H1 (cell line): Measurements from ENCODE around the gene ZNF674. TPM values are rescaled to one million over a fixed set of nuclear protein-coding genes. Genes with fewer than 3 reads are reported as not detected.
A peak's percentile ranks its signal among the peaks of the same experiment; 100 is the strongest.

Experiments
- CTCF ChIA-PET: fragments of 300-600 bp; sonication (Branson Sonifier 250); formaldehyde crosslinking; loops from one replicate; lab custom pipeline; 2021; ENCODE audit not compliant: partially characterized antibody; lab: Charles Lee
- POLR2A ChIA-PET: fragments of 300-600 bp; sonication (Branson Sonifier 250); formaldehyde crosslinking; loops from one replicate; lab custom pipeline; 2021; ENCODE audit warnings: inconsistent platforms; ENCODE audit not compliant: partially characterized antibody; lab: Charles Lee
- DNase-seq, 2 experiments: peaks; one replicate each; pipeline versions ENCODE4 v3.0.0 to v3.0.0-alpha.2; 2010 to 2022; ENCODE audit warnings: low spot score in 2 of 2, low read depth in 1 of 2, mixed read lengths in 1 of 2
- FAIRE-seq: peaks from 2 replicates; lab custom pipeline; 2011; peaks lifted over from hg19 to GRCh38; lab: Jason Lieb, UNC
- H2AFZ ChIP-seq: 2 replicates; pipeline ENCODE4 v1.8.1; 2012; ENCODE audit warnings: low read length, inconsistent platforms
- H2AK5ac ChIP-seq: 2 replicates; pipeline ENCODE4 v1.6.1; 2013; ENCODE audit warnings: low read depth, low read length
- H2BK120ac ChIP-seq: replicated peaks from 2 replicates; pipeline ENCODE3; 2013; ENCODE audit warnings: low read depth, low read length, inconsistent platforms
- H2BK12ac ChIP-seq: 2 replicates; pipeline ENCODE4 v1.6.1; 2013; ENCODE audit warnings: low read depth, low read length
- H2BK15ac ChIP-seq: 2 replicates; pipeline ENCODE4 v1.6.1; 2013; ENCODE audit warnings: low read length
- H2BK20ac ChIP-seq: 2 replicates; pipeline ENCODE4 v1.6.1; 2013; ENCODE audit warnings: low read length
- H2BK5ac ChIP-seq: 2 replicates; pipeline ENCODE4 v1.6.1; 2013; ENCODE audit warnings: low read depth, low read length
- H3K14ac ChIP-seq: 2 replicates; pipeline ENCODE4 v1.6.1; 2013; ENCODE audit warnings: inconsistent platforms; ENCODE audit not compliant: insufficient read length
- H3K18ac ChIP-seq: 2 replicates; pipeline ENCODE4 v1.6.1; 2013; ENCODE audit warnings: low read length; ENCODE audit errors: extremely low read depth
- H3K23ac ChIP-seq: 2 replicates; pipeline ENCODE4 v1.6.1; 2013; ENCODE audit warnings: inconsistent platforms; ENCODE audit not compliant: insufficient read length
- H3K23me2 ChIP-seq: 2 replicates; pipeline ENCODE4 v1.6.1; 2013; ENCODE audit warnings: low read depth, low read length
- H3K27ac ChIP-seq: 2 replicates; pipeline ENCODE4 v1.6.1; 2011; ENCODE audit warnings: low read depth, low read length, inconsistent platforms
- H3K27me3 ChIP-seq, 4 experiments: replicated peaks in 1 of 4; 1 replicate in 1 of 4; 2 replicates in 3 of 4; pipeline versions ENCODE4 v1.6.1 to v1.8.1; 2011 to 2013; ENCODE audit warnings: low read length in 3 of 4, mild to moderate bottlenecking in 3 of 4, inconsistent platforms in 2 of 4, mixed read lengths in 2 of 4, moderate library complexity in 1 of 4; ENCODE audit not compliant: control insufficient read depth in 3 of 4, insufficient read depth in 3 of 4; ENCODE audit errors: extremely low read depth in 1 of 4
- H3K36me3 ChIP-seq, 4 experiments: 2 replicates each; pipeline versions ENCODE4 v1.6.1 to v1.8.1; 2011 to 2013; ENCODE audit warnings: mild to moderate bottlenecking in 4 of 4, low read length in 3 of 4, moderate library complexity in 2 of 4, control low read depth in 1 of 4, inconsistent platforms in 1 of 4; ENCODE audit not compliant: insufficient read depth in 4 of 4, control insufficient read depth in 2 of 4
- H3K4ac ChIP-seq: replicated peaks from 2 replicates; pipeline ENCODE3; 2013; ENCODE audit warnings: low read length, low read depth, mixed read lengths, inconsistent platforms; ENCODE audit not compliant: insufficient read length
- H3K4me1 ChIP-seq, 4 experiments: replicated peaks in 1 of 4; 1 replicate in 1 of 4; 2 replicates in 3 of 4; pipeline versions ENCODE4 v1.6.1 to v1.8.1; 2011 to 2013; ENCODE audit warnings: low read length in 3 of 4, inconsistent platforms in 2 of 4, mixed read lengths in 1 of 4; ENCODE audit not compliant: insufficient read depth in 4 of 4, control insufficient read depth in 3 of 4
- H3K4me2 ChIP-seq, 2 experiments: 2 replicates each; pipeline versions ENCODE4 v1.6.1 to v1.8.1; 2011 to 2013; ENCODE audit warnings: low read depth in 2 of 2, low read length in 2 of 2, control low read depth in 1 of 2, inconsistent platforms in 1 of 2, mild to moderate bottlenecking in 1 of 2; ENCODE audit not compliant: insufficient read depth in 1 of 2
- H3K4me3 ChIP-seq, 4 experiments: fragments of 200-600, 300-600 bp in 1 of 4; sonication (generic), shearing (Covaris generic), sonication (Bioruptor Twin) in 1 of 4; 2 replicates each; pipeline versions ENCODE4 v1.5.1 to v1.8.1; 2011 to 2016; ENCODE audit warnings: low read length in 4 of 4, low read depth in 3 of 4, control low read depth in 2 of 4, inconsistent platforms in 2 of 4, mild to moderate bottlenecking in 2 of 4, mixed read lengths in 1 of 4, moderate library complexity in 1 of 4; ENCODE audit not compliant: insufficient read depth in 2 of 4; ENCODE audit errors: extremely low read depth in 1 of 4
- H3K56ac ChIP-seq: replicated peaks from 2 replicates; pipeline ENCODE3; 2013; ENCODE audit warnings: low read depth, mild to moderate bottlenecking, mixed read lengths, low read length, inconsistent platforms; ENCODE audit not compliant: insufficient read length
- H3K79me1 ChIP-seq: 2 replicates; pipeline ENCODE4 v1.6.1; 2013; ENCODE audit warnings: low read depth, low read length, control low read depth
- H3K79me2 ChIP-seq, 2 experiments: 2 replicates each; pipeline versions ENCODE4 v1.6.1 to v1.8.1; 2012 to 2013; ENCODE audit warnings: low read length in 2 of 2, mild to moderate bottlenecking in 2 of 2, inconsistent platforms in 1 of 2; ENCODE audit not compliant: insufficient read depth in 2 of 2, control insufficient read depth in 1 of 2
- H3K9ac ChIP-seq, 4 experiments: replicated peaks in 1 of 4; 1 replicate in 1 of 4; 2 replicates in 3 of 4; pipeline versions ENCODE4 v1.6.1 to v1.8.1; 2011 to 2013; ENCODE audit warnings: low read depth in 3 of 4, low read length in 3 of 4, control low read depth in 2 of 4, mild to moderate bottlenecking in 2 of 4, moderate library complexity in 2 of 4, inconsistent platforms in 1 of 4; ENCODE audit errors: extremely low read depth in 1 of 4
- H3K9me3 ChIP-seq, 2 experiments: 2 replicates each; pipeline versions ENCODE4 v1.6.1 to v1.8.1; 2012 to 2013; ENCODE audit warnings: mild to moderate bottlenecking in 2 of 2, moderate library complexity in 2 of 2, control low read depth in 1 of 2, inconsistent platforms in 1 of 2, low read depth in 1 of 2, low read length in 1 of 2, mixed read lengths in 1 of 2; ENCODE audit not compliant: insufficient read depth in 2 of 2
- H4K20me1 ChIP-seq, 2 experiments: replicated peaks in 1 of 2; 2 replicates each; pipeline versions ENCODE3 to v1.8.1; 2011 to 2013; ENCODE audit warnings: inconsistent platforms in 2 of 2, low read length in 2 of 2, mild to moderate bottlenecking in 1 of 2; ENCODE audit not compliant: insufficient read depth in 2 of 2, control insufficient read depth in 1 of 2
- H4K5ac ChIP-seq: 2 replicates; pipeline ENCODE4 v1.6.1; 2013; ENCODE audit warnings: low read length, low read depth, mixed read lengths, inconsistent platforms; ENCODE audit not compliant: insufficient read length
- H4K8ac ChIP-seq: 2 replicates; pipeline ENCODE4 v1.8.0; 2013; ENCODE audit warnings: mild to moderate bottlenecking, moderate library complexity, low read length, inconsistent platforms; ENCODE audit not compliant: insufficient read depth; ENCODE audit errors: extremely low read depth
- H4K91ac ChIP-seq: replicated peaks from 2 replicates; pipeline ENCODE3; 2013; ENCODE audit warnings: low read length, mixed read lengths, inconsistent platforms; ENCODE audit not compliant: insufficient read length
- CBX8 ChIP-seq: fragments of 300-800, 300-1000 bp; sonication (generic); IDR thresholded peaks from 2 replicates; pipeline ENCODE4 v1.7.1; 2016; ENCODE audit warnings: low read depth, low read length, borderline replicate concordance
- CHD1 ChIP-seq: IDR thresholded peaks from 2 replicates; pipeline ENCODE4 v1.6.1; 2012; ENCODE audit warnings: low read depth, low read length, improper control_type of control experiment
- HDAC2 ChIP-seq, 2 experiments: fragments of 300-600 bp in 1 of 2; sonication (generic) in 1 of 2; IDR thresholded peaks; 2 replicates each; pipeline ENCODE4 v1.6.1; 2011 to 2012; ENCODE audit warnings: low read depth in 2 of 2, low read length in 2 of 2, mild to moderate bottlenecking in 2 of 2, moderate library complexity in 2 of 2, borderline replicate concordance in 1 of 2, inconsistent platforms in 1 of 2
- HDAC6 ChIP-seq: IDR thresholded peaks from one replicate; pipeline ENCODE4 v1.7.1; 2012; ENCODE audit warnings: low read depth, mild to moderate bottlenecking, inconsistent platforms, low read length, moderate library complexity
- JUND ChIP-seq: IDR thresholded peaks from 2 replicates; pipeline ENCODE4 v1.6.1; 2011; ENCODE audit warnings: mild to moderate bottlenecking, improper control_type of control experiment, low read length
- KDM1A ChIP-seq: fragments of 200-600, 300-600 bp; sonication (generic); IDR thresholded peaks from 2 replicates; pipeline ENCODE4 v1.7.1; 2016; ENCODE audit warnings: mild to moderate bottlenecking, low read length, borderline replicate concordance
- RAD21 ChIP-seq, 2 experiments: IDR thresholded peaks in 1 of 2; conservative IDR thresholded peaks in 1 of 2; 2 replicates each; pipeline ENCODE4 v1.6.1; 2011; ENCODE audit warnings: low read depth in 2 of 2, low read length in 2 of 2, improper control_type of control experiment in 1 of 2, inconsistent platforms in 1 of 2, mild to moderate bottlenecking in 1 of 2, moderate library complexity in 1 of 2
- SIX5 ChIP-seq: IDR thresholded peaks from 2 replicates; pipeline ENCODE4 v1.6.1; 2011; ENCODE audit warnings: mild to moderate bottlenecking, low read depth, low read length
- TAF1 ChIP-seq: IDR thresholded peaks from 2 replicates; pipeline ENCODE4 v1.6.1; 2011; ENCODE audit warnings: mild to moderate bottlenecking, low read depth, low read length
- TEAD4 ChIP-seq: IDR thresholded peaks from 2 replicates; pipeline ENCODE4 v1.6.1; 2012; ENCODE audit warnings: low read depth, low read length, inconsistent platforms, mixed read lengths
- YY1 ChIP-seq: IDR thresholded peaks from 2 replicates; pipeline ENCODE4 v1.6.1; 2011; ENCODE audit warnings: low read depth, mild to moderate bottlenecking, low read length
- WGBS, 2 experiments: shearing (Covaris generic) in 1 of 2; methylation state at CpG; one replicate each; pipeline versions ENCODE4 v1.1.6 to v1.1.7; 2013 to 2015; ENCODE audit warnings: low lambda C conversion rate in 2 of 2, mixed read lengths in 2 of 2, inconsistent platforms in 1 of 2, low coverage in 1 of 2, missing lambda C conversion rate in 1 of 2; ENCODE audit not compliant: insufficient replicate concordance in 2 of 2, insufficient coverage in 1 of 2, insufficient read length in 1 of 2; ENCODE audit errors: extremely low coverage in 1 of 2, missing lambda C conversion rate in 1 of 2; 5-methylcytosine and 5-hydroxymethylcytosine counted together
- polyA plus RNA-seq, 7 experiments: library from polyadenylated mRNA; depleted of rRNA in 3 of 7; stranded (reverse) in 5 of 7; unstranded in 2 of 7; fragments of >200 nt in 5 of 7; fragments of 200-250 nt in 2 of 7; gene quantifications; 1 replicate in 5 of 7; 2 replicates in 1 of 7; 4 replicates in 1 of 7; pipeline versions ENCODE4 v1.2.1 to v1.2.3, GENCODE V29; 2011 to 2013; ENCODE audit warnings: missing spikeins in 2 of 7, mixed read lengths in 2 of 7
- total RNA-seq: library from RNA; stranded (reverse); fragmentation: NEBNext Ultra II Directional; extraction: Animal tissue kit (Norgen Biotek cat#: 25700); gene quantifications from 2 replicates; pipeline ENCODE4 v1.2.1, GENCODE V29; 2021

ZNF674 gene
- total and polyA plus RNA-seq, 2 of the 8 experiments (the other 6 are each of a cell fraction or from before 2014, with no cell fraction given), result 2.0 to 7.4 TPM

DNA sequence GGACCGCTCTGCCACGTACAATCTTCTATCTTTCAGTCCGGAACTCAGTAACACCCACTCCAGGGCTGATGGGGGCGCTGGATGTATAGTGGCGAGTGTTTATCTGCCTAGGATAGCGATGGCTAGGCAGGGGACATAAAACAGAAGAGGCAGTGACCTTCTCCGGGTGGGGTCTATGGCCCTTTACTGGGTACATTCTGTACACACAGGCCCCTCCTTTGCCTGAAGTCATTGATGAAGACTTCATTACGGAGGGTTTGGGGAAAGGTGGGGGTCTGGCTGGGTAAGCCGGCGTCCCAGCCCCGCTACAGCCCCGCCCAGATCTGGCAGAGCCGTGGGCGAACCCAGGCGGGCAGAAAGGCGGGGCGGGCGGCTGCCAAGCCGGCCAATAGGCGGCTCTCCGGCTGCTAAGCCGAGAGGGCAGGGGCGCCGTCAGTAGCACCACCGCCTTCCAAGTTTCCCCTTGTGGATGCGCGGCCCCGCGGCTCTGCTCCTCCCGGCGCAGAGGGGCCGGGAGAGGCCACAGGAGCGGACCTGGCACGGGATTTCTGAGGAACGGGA, 28.2 kb upstream of the ZNF674 start, which contains the start of gene CHST7:
Gene CHST7, plus strand, starts transcription at position 435 of the 561 bp plus-strand sequence. CDS start 167 bp downstream, outside the sequence.
- Histone ChIP-seq H2BK5ac (no peak within 1 kb of the TSS), H2BK20ac (no peak within 1 kb of the TSS), H4K5ac (no peak within 1 kb of the TSS), H3K79me2 (peaks cover 0 to 32% of the 10 kb centered on the region in 2 experiments; a peak in 2 of 4 replicates), H4K20me1 (peaks cover 0 to 8% of the 10 kb centered on the region in 2 experiments), H2BK12ac (no peak within 1 kb of the TSS), H2BK15ac (no peak within 1 kb of the TSS), H2AFZ (no peak within 1 kb of the TSS), H2AK5ac (0 out of 2 replicates have a peak within 1 kb of the TSS, but pooled peaks have one; percentile 65), H2BK120ac (no peak within 1 kb of the TSS), H3K4ac (no peak within 1 kb of the TSS), H3K23me2 (peaks cover 6% of the 10 kb centered on the region), H3K14ac (no peak within 1 kb of the TSS), H3K36me3 (no peaks in the 10 kb centered on the region; a peak in 1 of 8 replicates), H3K9me3 (no peaks in the 10 kb centered on the region), H4K91ac (peak within 1 kb of the TSS; percentile 73), H3K4me2 (peak within 1 kb of the TSS; percentile 73 to 97), H4K8ac (peak within 1 kb of the TSS; percentile 25; the same call in 1 of the 2 replicates), H3K27me3 (no peaks in the 10 kb centered on the region; a peak in 1 of 7 replicates), H3K9ac (peak within 1 kb of the TSS; percentile 29 to 57 (median 48); a peak in 6 of 7 replicates), H3K4me3 (peak within 1 kb of the TSS; percentile 64 to 81 (median 70)), H3K4me1 (peaks cover 0 to 12% (median 3%) of the 10 kb centered on the region in 4 experiments; a peak in 3 of 7 replicates), H3K79me1 (no peaks in the 10 kb centered on the region), H3K18ac (peak within 1 kb of the TSS; percentile 32), H3K27ac (no peak within 1 kb of the TSS; the same call in 1 of the 2 replicates), H3K56ac (peak within 1 kb of the TSS; percentile 1), H3K23ac (no peak within 1 kb of the TSS)
- WGBS, 2 experiments, result 4% methylated on average over 12 of the region's 35 CpGs; no CpG with 5 or more reads in 1 of the 2 experiments
- no peak for FAIRE-seq
- POLR2A ChIA-PET, result interaction anchor here (1.5 kb wide), 1 partner anchor 22 kb away, joined by 4 read pairs; no protein-coding TSS in a partner anchor
- CTCF ChIA-PET, result no interaction called here
- no peak for DNase-seq
- TF ChIP-seq CHD1 (no peak), HDAC2 (IDR thresholded peaks at IDR 0.05; ENCODE audit: borderline replicate concordance in 1 of 2, low read depth in 2 of 2, low read length in 2 of 2) (0 out of 4 replicates have a peak, but pooled peaks of 1 of the 2 experiments have one; percentile 17), TAF1 (peak; percentile 37; the same call in 1 of the 2 replicates), TEAD4 (no peak), HDAC6 (no peak), KDM1A (no peak), YY1 (no peak), JUND (no peak), SIX5 (no peak), RAD21 (IDR thresholded peaks at IDR 0.05 in 1 of 2, conservative IDR thresholded peaks at IDR 0.05 in 1 of 2; ENCODE audit: low read depth in 2 of 2, low read length in 2 of 2) (peak; percentile 28 to 49; a peak in 3 of 4 replicates), CBX8 (no peak)
